Type B pancreatic cell (in vitro differentiated cells): ENCODE results near the gene HNF1B. TPM values are rescaled to one million over a fixed set of nuclear protein-coding genes. Genes with fewer than 3 reads are reported as not detected.
A peak's percentile ranks its signal among the peaks of the same experiment; 100 is the strongest.

Experiments used
- DNase-seq: peaks from one replicate; pipeline ENCODE4 v3.0.0; 2021; ENCODE audit warnings: mixed read lengths; ENCODE audit not compliant: unreplicated experiment; ENCODE audit errors: extremely low spot score
- H3K27ac Mint-ChIP-seq: 2 replicates; pipeline ENCODE4 v1.8.0; 2021; ENCODE audit warnings: mild to moderate bottlenecking, mixed read lengths
- H3K27me3 Mint-ChIP-seq: 2 replicates; pipeline ENCODE4 v1.8.0; 2021; ENCODE audit warnings: mixed read lengths
- H3K36me3 Mint-ChIP-seq: 2 replicates; pipeline ENCODE4 v1.8.0; 2021; ENCODE audit warnings: mixed read lengths
- H3K4me1 Mint-ChIP-seq: one replicate; pipeline ENCODE4 v1.8.0; 2021; ENCODE audit warnings: mixed read lengths; ENCODE audit not compliant: unreplicated experiment
- H3K4me3 Mint-ChIP-seq: 2 replicates; pipeline ENCODE4 v1.8.0; 2021; ENCODE audit warnings: mild to moderate bottlenecking, mixed read lengths
- H3K9me3 Mint-ChIP-seq: 2 replicates; pipeline ENCODE4 v1.8.0; 2021; ENCODE audit warnings: mixed read lengths
- total RNA-seq: library from RNA; stranded (reverse); gene quantifications from 2 replicates; pipeline ENCODE4 v1.2.1, GENCODE V29; 2021; ENCODE audit warnings: low replicate concordance
- TF ChIP-seq, protein P1 (sequence below): fragments of 200-600 bp; sonication (generic); conservative IDR thresholded peaks from 2 replicates; pipeline ENCODE4 v1.5.0; 2021; ENCODE audit warnings: antibody characterized with exemption, mild to moderate bottlenecking

The HNF1B gene
- total RNA-seq, 1 donor from 2014 or later, result 19.0 TPM

- Mint-ChIP-seq H3K36me3 (no peaks in the 10 kb centered on the region), H3K27ac (no peak overlapping the region), H3K9me3 (peaks cover 5% of the 10 kb centered on the region), H3K4me1 (no peaks in the 10 kb centered on the region), H3K4me3 (no peak overlapping the region), H3K27me3 (peaks cover 12% of the 10 kb centered on the region)
- TF ChIP-seq, protein P1, sequence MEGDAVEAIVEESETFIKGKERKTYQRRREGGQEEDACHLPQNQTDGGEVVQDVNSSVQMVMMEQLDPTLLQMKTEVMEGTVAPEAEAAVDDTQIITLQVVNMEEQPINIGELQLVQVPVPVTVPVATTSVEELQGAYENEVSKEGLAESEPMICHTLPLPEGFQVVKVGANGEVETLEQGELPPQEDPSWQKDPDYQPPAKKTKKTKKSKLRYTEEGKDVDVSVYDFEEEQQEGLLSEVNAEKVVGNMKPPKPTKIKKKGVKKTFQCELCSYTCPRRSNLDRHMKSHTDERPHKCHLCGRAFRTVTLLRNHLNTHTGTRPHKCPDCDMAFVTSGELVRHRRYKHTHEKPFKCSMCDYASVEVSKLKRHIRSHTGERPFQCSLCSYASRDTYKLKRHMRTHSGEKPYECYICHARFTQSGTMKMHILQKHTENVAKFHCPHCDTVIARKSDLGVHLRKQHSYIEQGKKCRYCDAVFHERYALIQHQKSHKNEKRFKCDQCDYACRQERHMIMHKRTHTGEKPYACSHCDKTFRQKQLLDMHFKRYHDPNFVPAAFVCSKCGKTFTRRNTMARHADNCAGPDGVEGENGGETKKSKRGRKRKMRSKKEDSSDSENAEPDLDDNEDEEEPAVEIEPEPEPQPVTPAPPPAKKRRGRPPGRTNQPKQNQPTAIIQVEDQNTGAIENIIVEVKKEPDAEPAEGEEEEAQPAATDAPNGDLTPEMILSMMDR, result no peak
- DNase-seq, result no peak
Observed at GRCh38 chr17:37768438-37768837, 23.6 kb upstream of the HNF1B start.

- H3K4me1 Mint-ChIP-seq, result no peaks in the 10 kb centered on the region
- peaks cover 19% of the 10 kb centered on the region for H3K27me3 Mint-ChIP-seq
- peaks cover 5% of the 10 kb centered on the region for H3K9me3 Mint-ChIP-seq
- H3K27ac Mint-ChIP-seq, result peak overlapping the region; percentile 88
- no peak for DNase-seq
- no peaks in the 10 kb centered on the region for H3K36me3 Mint-ChIP-seq
- TF ChIP-seq, protein P1, result no peak
- H3K4me3 Mint-ChIP-seq, result peak overlapping the region; percentile 14
Observed at GRCh38 chr17:37766971-37767370, 22.1 kb upstream of the HNF1B start.

DNA sequence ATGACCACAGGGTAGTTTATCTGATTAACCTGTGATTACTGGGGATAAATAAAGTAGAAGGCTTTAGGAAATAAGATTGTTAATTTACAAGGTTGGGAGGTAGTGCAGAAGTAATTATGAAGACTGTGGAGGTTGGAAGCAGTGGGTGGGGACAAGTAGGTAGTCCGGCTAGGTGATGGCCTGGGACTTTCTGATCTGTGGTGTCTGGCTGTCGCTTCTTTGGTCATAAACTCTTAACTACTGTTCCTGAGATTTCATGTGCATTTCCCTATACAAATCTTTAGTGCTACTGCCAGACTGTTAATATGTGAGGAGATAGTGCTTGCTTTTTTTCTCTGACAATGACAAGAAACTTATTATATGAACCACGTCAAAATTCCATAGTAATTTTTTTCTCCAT, 19.5 kb upstream of the HNF1B start:
- Mint-ChIP-seq H3K4me3 (no peak overlapping the region), H3K27ac (no peak overlapping the region), H3K36me3 (no peaks in the 10 kb centered on the region)

DNA sequence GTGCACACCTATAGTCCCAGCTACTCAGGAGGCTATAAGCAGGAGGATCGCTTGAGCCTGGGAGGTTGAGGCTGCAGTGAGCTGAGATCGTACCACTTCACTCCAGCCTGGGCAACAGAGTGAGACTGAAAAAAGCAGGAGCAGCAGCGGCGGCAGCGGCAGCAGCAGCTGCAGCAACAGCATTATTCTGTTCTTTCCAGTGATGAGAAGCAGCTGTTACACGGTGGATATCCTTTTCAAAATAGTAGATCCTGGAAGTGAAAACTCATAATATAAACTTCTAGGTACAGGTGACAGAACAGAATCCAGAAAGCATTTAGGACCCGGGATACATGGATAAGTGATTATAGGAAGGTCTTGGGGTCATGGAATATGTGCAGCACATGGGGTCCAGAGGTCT, 17.8 kb upstream of the HNF1B start:
- Mint-ChIP-seq H3K4me1 (no peaks in the 10 kb centered on the region), H3K36me3 (no peaks in the 10 kb centered on the region), H3K27ac (no peak overlapping the region), H3K9me3 (peaks cover 5% of the 10 kb centered on the region), H3K27me3 (peaks cover 20% of the 10 kb centered on the region), H3K4me3 (no peak overlapping the region)
- TF ChIP-seq, protein P1, result no peak
- DNase-seq, result no peak

More for the DNA sequence above, 19.5 kb upstream of the HNF1B start:
- no peak for DNase-seq
- H3K4me1 Mint-ChIP-seq, result no peaks in the 10 kb centered on the region
- peaks cover 14% of the 10 kb centered on the region for H3K27me3 Mint-ChIP-seq
- H3K9me3 Mint-ChIP-seq, result peaks cover 5% of the 10 kb centered on the region
- TF ChIP-seq, protein P1, result no peak

DNA sequence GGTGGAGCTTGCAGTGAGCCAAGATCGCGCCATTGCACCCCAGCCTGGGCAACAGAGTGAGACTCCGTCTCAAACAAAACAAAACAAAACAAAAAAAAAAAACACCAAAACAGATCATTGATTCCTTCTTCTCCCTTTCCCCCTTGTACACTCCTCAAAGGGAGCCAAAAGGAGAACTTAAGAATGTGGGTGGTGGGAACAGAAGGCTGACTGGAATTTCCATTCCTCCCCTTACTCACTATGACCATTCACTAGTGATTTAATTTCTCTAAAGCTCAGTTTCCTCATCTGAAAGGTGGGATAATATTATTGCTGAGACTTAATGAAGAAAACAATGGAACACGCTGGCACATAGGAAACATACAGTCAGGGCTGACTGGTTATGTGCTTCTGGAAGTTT, 17.1 kb upstream of the HNF1B start:
- H3K4me3 Mint-ChIP-seq, result no peak overlapping the region

More for the DNA sequence above, 17.1 kb upstream of the HNF1B start:
- TF ChIP-seq, protein P1, result no peak
- DNase-seq, result no peak
- no peaks in the 10 kb centered on the region for H3K4me1 Mint-ChIP-seq
- no peaks in the 10 kb centered on the region for H3K36me3 Mint-ChIP-seq
- H3K9me3 Mint-ChIP-seq, result peaks cover 1% of the 10 kb centered on the region
- no peak overlapping the region for H3K27ac Mint-ChIP-seq
- H3K27me3 Mint-ChIP-seq, result peaks cover 17% of the 10 kb centered on the region
